SK-N-SH treated with all-trans-retinoic acid at 6 μM for 48 hours (cell line): ENCODE results near the gene KRT26.

Experiments
- ATAC-seq: fragments of 200-7000 bp; cut with Tn5 transposase; 3 replicates; pipeline ENCODE4 v1.9.1; 2020; ENCODE audit warnings: mild to moderate bottlenecking, moderate library complexity
- ARNTL ChIP-seq: fragments of 450-650 bp; formaldehyde crosslinking; IDR thresholded peaks from 2 replicates; pipeline ENCODE4 v1.5.0; 2020; ENCODE audit warnings: low read depth, mild to moderate bottlenecking, moderate library complexity, borderline replicate concordance
- BACH2 ChIP-seq: fragments of 250-450 bp; sonication (Bioruptor Pico); IDR thresholded peaks from 2 replicates; pipeline ENCODE4 v1.9.0; 2021; ENCODE audit warnings: mild to moderate bottlenecking, borderline replicate concordance
- CSDC2 ChIP-seq: fragments of 250-450 bp; sonication (Bioruptor Pico); IDR thresholded peaks from 2 replicates; pipeline ENCODE4 v1.5.0; 2020; ENCODE audit warnings: mild to moderate bottlenecking, moderate library complexity
- ESRRG ChIP-seq: fragments of 250-450 bp; sonication (Bioruptor Pico); IDR thresholded peaks from 2 replicates; pipeline ENCODE4 v1.6.1; 2021; ENCODE audit warnings: mild to moderate bottlenecking
- GLIS3 ChIP-seq: fragments of 250-450 bp; sonication (Bioruptor Pico); IDR thresholded peaks from 2 replicates; pipeline ENCODE4 v1.5.0; 2020; ENCODE audit warnings: mild to moderate bottlenecking, moderate library complexity
- OSR1 ChIP-seq: fragments of 250-450 bp; sonication (Bioruptor Pico); IDR thresholded peaks from 2 replicates; pipeline ENCODE4 v1.8.0; 2022; ENCODE audit warnings: moderate library complexity, mild to moderate bottlenecking, inconsistent platforms
- PPARA ChIP-seq: fragments of 250-450 bp; sonication (Bioruptor Pico); IDR thresholded peaks from 2 replicates; pipeline ENCODE4 v1.5.0; 2020; ENCODE audit warnings: mild to moderate bottlenecking, borderline replicate concordance
- RARB ChIP-seq: fragments of 250-450 bp; sonication (Bioruptor Pico); IDR thresholded peaks from 2 replicates; pipeline ENCODE4 v1.8.0; 2021; ENCODE audit warnings: mild to moderate bottlenecking, moderate library complexity
- SNAI2 ChIP-seq: fragments of 250-450 bp; sonication (Bioruptor Pico); IDR thresholded peaks from 2 replicates; pipeline ENCODE4 v1.5.0; 2020; ENCODE audit warnings: mild to moderate bottlenecking, moderate library complexity
- TCF4 ChIP-seq: fragments of 250-450 bp; sonication (Bioruptor Pico); IDR thresholded peaks from 2 replicates; pipeline ENCODE4 v1.8.0; 2021; ENCODE audit warnings: mild to moderate bottlenecking, moderate library complexity, borderline replicate concordance
- TOX ChIP-seq: fragments of 250-450 bp; sonication (Bioruptor Pico); IDR thresholded peaks from 2 replicates; pipeline ENCODE4 v1.8.0; 2021; ENCODE audit warnings: mild to moderate bottlenecking, moderate library complexity, borderline replicate concordance
- ZC3H10 ChIP-seq: fragments of 250-450 bp; sonication (Bioruptor Pico); IDR thresholded peaks from 2 replicates; pipeline ENCODE4 v1.5.1; 2021; ENCODE audit warnings: mild to moderate bottlenecking, moderate library complexity
- ZFP3 ChIP-seq: fragments of 250-450 bp; sonication (Bioruptor Pico); IDR thresholded peaks from 2 replicates; pipeline ENCODE4 v1.5.0; 2020; ENCODE audit warnings: mild to moderate bottlenecking, moderate library complexity
- ZNF565 ChIP-seq: fragments of 450-650 bp; formaldehyde crosslinking; conservative IDR thresholded peaks from 2 replicates; pipeline ENCODE4 v1.5.0; 2020; ENCODE audit warnings: low read depth, mild to moderate bottlenecking, moderate library complexity
- ZNF70 ChIP-seq: fragments of 450-650 bp; formaldehyde crosslinking; IDR thresholded peaks from 2 replicates; pipeline ENCODE4 v1.5.0; 2020; ENCODE audit warnings: mild to moderate bottlenecking, moderate library complexity
- ZNF8 ChIP-seq: fragments of 450-650 bp; formaldehyde crosslinking; IDR thresholded peaks from 2 replicates; pipeline ENCODE4 v1.5.0; 2020; ENCODE audit warnings: mild to moderate bottlenecking, moderate library complexity
- TF ChIP-seq, protein P1 (sequence below): fragments of 250-450 bp; sonication (Bioruptor Pico); IDR thresholded peaks from 2 replicates; pipeline ENCODE4 v1.8.0; 2021; ENCODE audit warnings: low read depth, mild to moderate bottlenecking, moderate library complexity, borderline replicate concordance
- TF ChIP-seq, protein P2 (sequence below): fragments of 250-450 bp; sonication (Bioruptor Pico); IDR thresholded peaks from 2 replicates; pipeline ENCODE4 v1.5.1; 2020; ENCODE audit warnings: low read depth, mild to moderate bottlenecking, moderate library complexity
- TF ChIP-seq, protein P3 (sequence below): fragments of 250-450 bp; sonication (Bioruptor Pico); IDR thresholded peaks from 2 replicates; pipeline ENCODE4 v1.5.0; 2020; ENCODE audit warnings: mild to moderate bottlenecking, moderate library complexity
- TF ChIP-seq, protein P4 (sequence below): fragments of 250-450 bp; sonication (Bioruptor Pico); IDR thresholded peaks from 2 replicates; pipeline ENCODE4 v1.5.1; 2021; ENCODE audit warnings: mild to moderate bottlenecking, moderate library complexity
- TF ChIP-seq, protein P5 (sequence below): fragments of 250-450 bp; sonication (Bioruptor Pico); IDR thresholded peaks from 2 replicates; pipeline ENCODE4 v1.8.0; 2020; ENCODE audit warnings: mild to moderate bottlenecking, moderate library complexity, borderline replicate concordance

Gene KRT26

DNA sequence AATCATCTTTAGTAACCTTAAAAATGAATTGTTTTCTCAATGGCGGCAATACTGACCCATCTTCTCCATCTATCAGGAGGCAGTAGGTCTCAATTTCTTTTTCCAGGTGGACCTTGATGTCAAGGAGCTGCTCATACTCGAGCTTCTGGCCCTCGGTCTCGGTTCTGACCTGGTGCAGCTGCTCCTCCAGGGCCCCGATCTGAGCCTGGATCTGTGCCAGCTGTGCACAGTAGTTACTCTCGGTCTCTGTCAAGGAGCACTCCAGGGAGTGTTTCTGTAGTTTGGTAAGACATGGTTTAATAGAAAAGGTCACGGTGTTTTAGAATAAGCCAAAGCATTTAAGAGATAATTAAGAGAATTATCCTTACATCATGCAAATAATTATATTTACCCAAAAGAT, 5.5 kb upstream of the KRT26 start:
- ATAC-seq: no peak
- TF ChIP-seq PPARA (no peak), TCF4 (CRISPR knock-in tag) (no peak), ZFP3 (CRISPR knock-in tag) (no peak), CSDC2 (CRISPR knock-in tag) (no peak), ESRRG (CRISPR knock-in tag) (no peak), GLIS3 (CRISPR knock-in tag) (no peak), ZNF8 (CRISPR knock-in tag) (no peak), BACH2 (CRISPR knock-in tag) (no peak), ZNF565 (CRISPR knock-in tag) (no peak), ARNTL (CRISPR knock-in tag) (no peak)
- TF ChIP-seq, protein P1, sequence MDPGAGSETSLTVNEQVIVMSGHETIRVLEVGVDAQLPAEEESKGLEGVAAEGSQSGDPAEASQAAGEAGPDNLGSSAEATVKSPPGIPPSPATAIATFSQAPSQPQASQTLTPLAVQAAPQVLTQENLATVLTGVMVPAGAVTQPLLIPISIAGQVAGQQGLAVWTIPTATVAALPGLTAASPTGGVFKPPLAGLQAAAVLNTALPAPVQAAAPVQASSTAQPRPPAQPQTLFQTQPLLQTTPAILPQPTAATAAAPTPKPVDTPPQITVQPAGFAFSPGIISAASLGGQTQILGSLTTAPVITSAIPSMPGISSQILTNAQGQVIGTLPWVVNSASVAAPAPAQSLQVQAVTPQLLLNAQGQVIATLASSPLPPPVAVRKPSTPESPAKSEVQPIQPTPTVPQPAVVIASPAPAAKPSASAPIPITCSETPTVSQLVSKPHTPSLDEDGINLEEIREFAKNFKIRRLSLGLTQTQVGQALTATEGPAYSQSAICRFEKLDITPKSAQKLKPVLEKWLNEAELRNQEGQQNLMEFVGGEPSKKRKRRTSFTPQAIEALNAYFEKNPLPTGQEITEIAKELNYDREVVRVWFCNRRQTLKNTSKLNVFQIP (CRISPR knock-in tag): no peak
- TF ChIP-seq, protein P2, sequence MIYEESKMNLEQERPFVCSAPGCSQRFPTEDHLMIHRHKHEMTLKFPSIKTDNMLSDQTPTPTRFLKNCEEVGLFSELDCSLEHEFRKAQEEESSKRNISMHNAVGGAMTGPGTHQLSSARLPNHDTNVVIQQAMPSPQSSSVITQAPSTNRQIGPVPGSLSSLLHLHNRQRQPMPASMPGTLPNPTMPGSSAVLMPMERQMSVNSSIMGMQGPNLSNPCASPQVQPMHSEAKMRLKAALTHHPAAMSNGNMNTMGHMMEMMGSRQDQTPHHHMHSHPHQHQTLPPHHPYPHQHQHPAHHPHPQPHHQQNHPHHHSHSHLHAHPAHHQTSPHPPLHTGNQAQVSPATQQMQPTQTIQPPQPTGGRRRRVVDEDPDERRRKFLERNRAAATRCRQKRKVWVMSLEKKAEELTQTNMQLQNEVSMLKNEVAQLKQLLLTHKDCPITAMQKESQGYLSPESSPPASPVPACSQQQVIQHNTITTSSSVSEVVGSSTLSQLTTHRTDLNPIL (CRISPR knock-in tag): no peak
- TF ChIP-seq, protein P3, sequence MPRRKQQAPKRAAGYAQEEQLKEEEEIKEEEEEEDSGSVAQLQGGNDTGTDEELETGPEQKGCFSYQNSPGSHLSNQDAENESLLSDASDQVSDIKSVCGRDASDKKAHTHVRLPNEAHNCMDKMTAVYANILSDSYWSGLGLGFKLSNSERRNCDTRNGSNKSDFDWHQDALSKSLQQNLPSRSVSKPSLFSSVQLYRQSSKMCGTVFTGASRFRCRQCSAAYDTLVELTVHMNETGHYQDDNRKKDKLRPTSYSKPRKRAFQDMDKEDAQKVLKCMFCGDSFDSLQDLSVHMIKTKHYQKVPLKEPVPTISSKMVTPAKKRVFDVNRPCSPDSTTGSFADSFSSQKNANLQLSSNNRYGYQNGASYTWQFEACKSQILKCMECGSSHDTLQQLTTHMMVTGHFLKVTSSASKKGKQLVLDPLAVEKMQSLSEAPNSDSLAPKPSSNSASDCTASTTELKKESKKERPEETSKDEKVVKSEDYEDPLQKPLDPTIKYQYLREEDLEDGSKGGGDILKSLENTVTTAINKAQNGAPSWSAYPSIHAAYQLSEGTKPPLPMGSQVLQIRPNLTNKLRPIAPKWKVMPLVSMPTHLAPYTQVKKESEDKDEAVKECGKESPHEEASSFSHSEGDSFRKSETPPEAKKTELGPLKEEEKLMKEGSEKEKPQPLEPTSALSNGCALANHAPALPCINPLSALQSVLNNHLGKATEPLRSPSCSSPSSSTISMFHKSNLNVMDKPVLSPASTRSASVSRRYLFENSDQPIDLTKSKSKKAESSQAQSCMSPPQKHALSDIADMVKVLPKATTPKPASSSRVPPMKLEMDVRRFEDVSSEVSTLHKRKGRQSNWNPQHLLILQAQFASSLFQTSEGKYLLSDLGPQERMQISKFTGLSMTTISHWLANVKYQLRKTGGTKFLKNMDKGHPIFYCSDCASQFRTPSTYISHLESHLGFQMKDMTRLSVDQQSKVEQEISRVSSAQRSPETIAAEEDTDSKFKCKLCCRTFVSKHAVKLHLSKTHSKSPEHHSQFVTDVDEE (CRISPR knock-in tag): no peak
- TF ChIP-seq, all 23 proteins: peak for 0

DNA sequence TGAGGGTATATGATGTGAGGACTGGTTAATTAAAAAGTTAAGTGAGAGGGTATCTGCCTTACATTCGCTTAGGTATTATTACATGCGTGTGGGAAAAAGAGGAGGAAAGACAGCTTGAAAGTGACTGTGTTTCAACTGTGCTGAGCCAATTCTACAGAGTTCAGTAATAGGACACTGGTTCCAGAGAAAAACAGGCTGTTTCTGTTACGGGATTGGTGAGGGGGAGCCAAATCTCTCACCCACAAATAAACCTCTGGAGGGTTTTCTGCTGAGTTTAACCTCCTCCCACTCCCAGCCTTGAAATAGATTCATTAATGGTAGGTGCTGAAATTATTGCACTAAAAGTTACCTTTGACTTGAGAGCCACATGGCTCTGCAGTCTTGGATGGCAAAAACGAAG, 3.9 kb upstream of the KRT26 start:
- TF ChIP-seq RARB (CRISPR knock-in tag) (no peak), ZC3H10 (CRISPR knock-in tag) (no peak), TOX (CRISPR knock-in tag) (no peak), ZNF70 (CRISPR knock-in tag) (no peak), ZFP3 (CRISPR knock-in tag) (no peak), SNAI2 (no peak), PPARA (no peak), CSDC2 (CRISPR knock-in tag) (no peak), BACH2 (CRISPR knock-in tag) (no peak), ESRRG (CRISPR knock-in tag) (no peak), ZNF565 (CRISPR knock-in tag) (no peak), ZNF8 (CRISPR knock-in tag) (no peak), GLIS3 (CRISPR knock-in tag) (no peak), OSR1 (no peak)
- TF ChIP-seq, protein P3 (CRISPR knock-in tag): no peak
- TF ChIP-seq, protein P2 (CRISPR knock-in tag): no peak
- TF ChIP-seq, protein P4, sequence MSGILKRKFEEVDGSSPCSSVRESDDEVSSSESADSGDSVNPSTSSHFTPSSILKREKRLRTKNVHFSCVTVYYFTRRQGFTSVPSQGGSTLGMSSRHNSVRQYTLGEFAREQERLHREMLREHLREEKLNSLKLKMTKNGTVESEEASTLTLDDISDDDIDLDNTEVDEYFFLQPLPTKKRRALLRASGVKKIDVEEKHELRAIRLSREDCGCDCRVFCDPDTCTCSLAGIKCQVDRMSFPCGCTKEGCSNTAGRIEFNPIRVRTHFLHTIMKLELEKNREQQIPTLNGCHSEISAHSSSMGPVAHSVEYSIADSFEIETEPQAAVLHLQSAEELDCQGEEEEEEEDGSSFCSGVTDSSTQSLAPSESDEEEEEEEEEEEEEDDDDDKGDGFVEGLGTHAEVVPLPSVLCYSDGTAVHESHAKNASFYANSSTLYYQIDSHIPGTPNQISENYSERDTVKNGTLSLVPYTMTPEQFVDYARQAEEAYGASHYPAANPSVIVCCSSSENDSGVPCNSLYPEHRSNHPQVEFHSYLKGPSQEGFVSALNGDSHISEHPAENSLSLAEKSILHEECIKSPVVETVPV (CRISPR knock-in tag): no peak
- TF ChIP-seq, protein P5, sequence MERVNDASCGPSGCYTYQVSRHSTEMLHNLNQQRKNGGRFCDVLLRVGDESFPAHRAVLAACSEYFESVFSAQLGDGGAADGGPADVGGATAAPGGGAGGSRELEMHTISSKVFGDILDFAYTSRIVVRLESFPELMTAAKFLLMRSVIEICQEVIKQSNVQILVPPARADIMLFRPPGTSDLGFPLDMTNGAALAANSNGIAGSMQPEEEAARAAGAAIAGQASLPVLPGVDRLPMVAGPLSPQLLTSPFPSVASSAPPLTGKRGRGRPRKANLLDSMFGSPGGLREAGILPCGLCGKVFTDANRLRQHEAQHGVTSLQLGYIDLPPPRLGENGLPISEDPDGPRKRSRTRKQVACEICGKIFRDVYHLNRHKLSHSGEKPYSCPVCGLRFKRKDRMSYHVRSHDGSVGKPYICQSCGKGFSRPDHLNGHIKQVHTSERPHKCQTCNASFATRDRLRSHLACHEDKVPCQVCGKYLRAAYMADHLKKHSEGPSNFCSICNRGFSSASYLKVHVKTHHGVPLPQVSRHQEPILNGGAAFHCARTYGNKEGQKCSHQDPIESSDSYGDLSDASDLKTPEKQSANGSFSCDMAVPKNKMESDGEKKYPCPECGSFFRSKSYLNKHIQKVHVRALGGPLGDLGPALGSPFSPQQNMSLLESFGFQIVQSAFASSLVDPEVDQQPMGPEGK (CRISPR knock-in tag): no peak
- ATAC-seq: no peak
